ENCODE results near the gene C9orf152.
"Not testable (repeated sequence)": the region's sequence is repeated elsewhere in the genome, so short reads cannot be mapped to it uniquely, and the experiment has no call there.

C9orf152 gene

DNA sequence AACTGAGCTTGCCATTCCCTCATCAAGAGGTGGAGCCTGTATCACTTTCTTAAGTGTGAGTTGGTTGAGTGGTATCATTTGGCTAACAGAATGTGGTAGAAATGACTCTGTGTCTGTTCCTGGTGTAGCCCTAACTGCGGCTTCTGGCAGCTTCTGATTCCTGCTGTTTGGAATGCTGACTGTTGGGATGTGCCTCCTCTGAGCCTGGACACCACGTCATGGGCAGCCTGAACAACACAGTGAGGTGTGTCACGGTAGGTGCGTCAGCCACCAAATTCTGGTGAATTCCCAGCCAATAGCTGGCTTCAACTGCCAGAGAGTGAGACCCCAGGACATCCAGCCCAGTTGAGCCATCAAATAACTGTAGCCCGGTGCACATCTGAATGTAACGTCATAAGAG lies 6.1 kb upstream of the C9orf152 start:
- DNase-seq = no peak

DNA sequence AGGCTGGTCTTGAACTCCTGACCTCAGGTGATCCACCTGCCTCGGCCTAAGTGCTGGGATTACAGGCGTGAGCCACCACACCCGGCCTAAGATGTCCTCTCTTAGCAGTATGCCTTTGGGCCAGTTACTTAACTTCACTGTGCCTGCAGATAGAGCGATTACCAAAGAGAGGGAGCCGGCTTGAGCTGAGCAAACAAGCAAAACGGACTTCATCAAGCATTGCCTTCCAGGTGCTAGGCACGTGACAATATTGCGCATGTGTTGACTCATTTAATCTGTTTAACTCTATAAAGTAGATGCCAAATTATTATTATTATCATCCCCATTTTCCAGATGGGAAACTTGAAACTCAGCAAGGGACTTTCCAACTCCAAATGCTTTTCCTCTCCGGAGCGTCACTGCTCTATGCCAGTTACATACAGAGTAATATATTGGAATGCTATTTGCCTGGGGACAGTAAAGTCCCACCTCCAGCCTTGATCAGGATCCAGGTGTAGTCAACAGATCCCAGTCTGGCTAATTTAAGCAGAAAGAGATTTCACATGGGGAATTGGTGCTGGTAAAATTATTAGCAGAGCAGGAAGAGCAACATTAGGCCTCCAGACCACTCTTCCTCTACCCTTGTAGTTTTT lies 5.6 kb upstream of the C9orf152 start:
- no peak for DNase-seq

DNA sequence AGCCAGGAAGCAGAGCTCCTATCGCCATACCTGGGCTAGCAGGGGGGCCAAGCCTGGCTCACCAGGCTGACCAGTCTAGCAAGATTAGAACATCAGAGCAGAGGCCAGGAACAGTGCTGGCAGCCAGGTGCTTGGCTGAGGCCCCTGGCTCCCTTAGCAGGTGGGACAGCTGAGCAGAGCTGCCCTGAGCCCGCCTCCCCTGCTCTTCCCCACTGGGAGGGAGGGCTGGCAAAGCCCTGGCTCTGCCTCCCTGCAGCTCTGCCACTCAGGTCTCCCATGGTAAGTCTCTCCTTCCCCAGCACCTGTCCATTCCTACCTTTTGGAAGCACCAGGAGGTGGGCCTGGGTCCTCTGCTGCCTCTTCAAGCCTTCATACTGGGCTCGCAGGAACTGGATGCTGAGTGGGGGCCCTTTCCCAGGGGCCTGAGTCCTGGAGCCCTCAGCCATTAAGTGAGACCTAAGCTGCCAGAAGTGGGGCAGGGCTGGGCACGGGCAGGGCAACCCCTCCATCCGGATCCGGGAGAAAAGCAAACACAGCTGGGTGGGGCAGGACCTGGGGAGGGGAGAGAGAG lies 803 bp downstream of the C9orf152 start:
- no peak for DNase-seq

DNA sequence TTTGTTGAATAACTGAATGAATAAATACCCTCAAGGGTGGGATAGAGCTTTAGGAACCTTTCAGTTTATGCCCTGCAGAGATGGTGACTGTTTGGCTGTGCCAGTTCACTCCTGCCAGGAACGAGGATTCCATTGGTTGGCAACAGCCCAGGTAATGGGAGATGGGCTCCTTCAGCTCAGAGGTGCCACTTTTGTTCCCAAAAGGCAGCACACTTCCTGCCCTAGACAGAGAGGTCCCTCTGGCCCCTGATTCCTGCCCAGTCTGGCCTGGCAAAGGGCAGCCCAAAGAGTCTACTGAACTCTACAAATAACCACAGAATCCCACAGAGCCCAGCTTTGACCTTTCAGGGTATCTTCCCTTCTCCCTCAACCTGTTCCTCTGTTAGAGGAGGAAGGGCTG lies 1.6 kb downstream of the C9orf152 start:
- no peak for DNase-seq

DNA sequence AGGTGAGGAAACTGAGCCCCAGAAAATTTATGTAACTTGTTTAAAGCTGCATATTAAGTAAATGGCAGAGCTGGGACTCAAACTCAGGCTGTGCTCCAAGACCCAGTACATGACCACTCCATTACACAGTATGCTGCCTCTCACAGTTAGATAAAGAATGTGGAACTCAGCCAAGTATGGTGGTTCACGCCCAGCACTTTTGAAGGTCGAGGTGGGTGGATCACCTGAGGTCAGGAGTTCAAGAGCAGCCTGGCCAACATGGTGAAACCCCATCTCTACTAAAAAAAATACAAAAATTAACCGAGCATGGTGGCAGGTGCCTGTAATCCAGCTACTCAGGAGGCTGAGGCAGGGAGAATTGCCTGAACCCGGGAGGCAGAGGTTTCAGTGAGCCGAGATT lies 2.3 kb downstream of the C9orf152 start:
- DNase-seq = peak; percentile 73

- no peak for DNase-seq
Observed at GRCh38 chr9:110202232-110202631, 5.7 kb downstream of the C9orf152 start.

GRCh38 chr9:110199643-110200042 lies 8.3 kb downstream of the C9orf152 start:
- no peak for DNase-seq

DNA sequence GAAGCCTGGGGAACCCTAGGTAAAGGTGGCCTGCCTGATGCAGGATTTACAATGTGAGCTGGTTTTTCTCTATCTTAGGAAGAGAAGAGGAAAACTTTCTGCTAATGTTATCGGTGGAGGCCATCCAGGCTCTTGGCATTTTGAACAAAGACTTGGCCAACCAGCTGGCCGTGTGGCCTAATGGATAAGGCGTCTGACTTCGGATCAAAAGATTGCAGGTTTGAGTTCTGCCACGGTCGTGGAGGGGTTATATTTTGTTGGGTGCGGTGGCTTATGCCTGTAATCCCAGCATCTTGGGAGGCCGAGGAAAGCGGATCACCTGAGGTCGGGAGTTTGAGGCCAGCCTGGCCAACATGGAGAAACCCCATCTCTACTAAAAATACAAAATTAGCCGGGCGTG lies 9.6 kb downstream of the C9orf152 start:
- DNase-seq = no peak

GRCh38 chr9:110197330-110198187 lies 10.4 kb downstream of the C9orf152 start:
- DNase-seq = no peak

DNA sequence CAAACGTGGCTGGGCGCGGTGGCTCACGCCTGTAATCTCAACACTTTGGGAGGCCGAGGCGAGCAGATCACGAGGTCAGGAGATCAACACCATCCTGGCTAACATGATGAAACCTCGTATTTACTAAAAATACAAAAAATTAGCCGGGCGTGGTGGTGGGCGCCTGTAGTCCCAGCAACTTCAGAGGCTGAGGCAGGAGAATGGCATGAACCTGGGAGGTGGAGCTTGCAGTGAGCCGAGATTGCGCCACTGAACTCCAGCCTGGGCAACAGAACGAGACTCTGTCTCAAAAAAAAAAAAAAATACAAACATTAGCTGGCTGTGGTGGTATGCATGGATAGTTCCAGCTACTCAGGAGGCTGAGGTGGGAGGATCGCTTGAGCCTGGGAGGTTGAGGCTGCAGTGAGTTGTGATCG lies 11.9 kb downstream of the C9orf152 start:
- DNase-seq = not testable (repeated sequence)

DNA sequence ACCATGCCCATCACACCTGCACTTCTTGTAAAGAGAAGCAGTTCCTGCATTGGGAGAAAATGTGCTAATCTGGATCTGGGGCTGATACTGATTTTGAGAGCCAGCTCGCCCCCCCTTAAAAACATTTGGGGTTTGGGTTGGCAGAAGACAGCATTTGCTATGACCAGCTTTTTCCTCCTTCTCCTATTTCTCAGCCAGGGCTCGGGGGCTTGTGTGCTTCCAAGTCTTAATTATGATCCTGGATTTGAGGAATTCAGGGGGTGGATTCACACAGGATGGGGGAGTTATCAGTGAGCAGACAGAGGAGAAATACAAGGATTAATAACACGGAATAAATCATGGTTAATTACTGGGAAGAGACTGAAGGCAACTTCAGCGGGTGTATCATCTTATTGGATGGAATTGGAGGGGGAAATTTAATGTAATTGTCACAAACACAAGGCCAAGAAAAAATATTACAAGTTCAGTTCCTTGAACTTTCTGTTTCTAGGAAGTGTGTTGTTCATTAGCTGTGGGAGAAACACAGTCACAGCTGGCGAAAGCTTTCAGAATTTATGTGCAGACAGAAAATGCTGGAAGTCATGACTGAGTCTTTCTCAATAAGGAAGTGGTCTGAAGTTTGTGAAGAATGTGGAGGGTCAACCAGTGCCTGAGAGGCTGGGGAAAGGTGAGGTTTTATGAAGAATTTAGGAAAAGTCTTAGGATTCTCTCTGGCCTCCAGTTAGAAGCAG lies 15.3 kb downstream of the C9orf152 start:
- DNase-seq = no peak

DNA sequence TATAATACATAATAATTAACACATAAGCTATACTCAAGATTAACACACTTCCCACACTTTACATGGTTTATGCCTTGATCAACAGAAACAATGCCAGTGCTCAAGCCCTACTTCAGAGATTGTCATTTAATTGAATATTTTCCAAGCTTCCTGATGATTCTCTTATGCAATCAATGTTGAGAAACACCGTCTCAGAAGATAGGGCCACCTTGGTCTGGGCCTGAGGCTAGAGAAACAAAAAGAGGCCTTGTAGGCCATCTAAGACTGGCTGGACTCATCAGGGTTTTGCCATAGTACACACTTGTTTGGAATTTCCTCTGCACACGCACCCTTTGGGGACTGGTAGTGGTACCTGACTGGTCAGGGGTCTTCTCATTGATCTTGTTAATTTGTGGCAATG lies 16.3 kb downstream of the C9orf152 start:
- DNase-seq = no peak

- DNase-seq = no peak
Observed at GRCh38 chr9:110189559-110190320, 18.2 kb downstream of the C9orf152 start.

DNA sequence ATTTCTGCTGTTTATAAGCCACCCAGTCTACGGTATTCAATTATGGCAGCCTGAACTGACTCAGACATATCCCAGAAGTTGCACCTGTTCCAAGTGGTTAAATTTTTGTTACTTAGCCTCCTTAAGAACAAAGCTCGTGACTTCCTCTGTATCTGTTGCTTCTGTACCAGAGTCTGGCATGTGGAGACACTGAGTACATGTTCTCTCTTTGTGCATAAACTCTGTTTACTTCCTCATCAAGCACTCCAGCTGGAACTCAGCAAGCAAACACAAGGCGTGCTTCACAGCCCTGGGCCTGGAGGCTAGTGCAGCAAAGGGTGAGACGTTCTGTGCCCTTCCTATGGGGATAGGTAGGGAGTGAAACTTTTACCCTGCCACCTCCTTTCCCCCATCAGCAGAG lies 19.0 kb downstream of the C9orf152 start:
- DNase-seq = no peak

GRCh38 chr9:110188101-110188500 lies 19.9 kb downstream of the C9orf152 start:
- DNase-seq = no peak

DNA sequence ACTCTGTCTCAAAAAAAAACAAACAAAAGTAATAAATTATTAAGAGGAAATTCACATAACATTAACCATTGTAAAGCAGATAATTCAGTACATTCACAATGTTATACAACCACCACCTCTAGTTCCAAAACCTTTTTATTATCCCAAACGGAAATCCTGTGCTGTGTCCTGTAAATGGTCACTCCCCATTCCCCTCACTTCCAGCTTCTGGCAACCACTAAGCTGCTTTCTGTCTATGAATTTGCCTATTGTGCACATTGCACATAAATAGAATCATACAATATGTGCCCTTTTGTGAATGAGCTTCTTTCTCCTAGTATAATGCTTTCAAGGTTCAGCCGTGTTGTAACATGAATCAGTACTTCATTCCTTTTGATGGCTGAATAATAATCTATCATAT lies 20.8 kb downstream of the C9orf152 start:
- no peak for DNase-seq

DNA sequence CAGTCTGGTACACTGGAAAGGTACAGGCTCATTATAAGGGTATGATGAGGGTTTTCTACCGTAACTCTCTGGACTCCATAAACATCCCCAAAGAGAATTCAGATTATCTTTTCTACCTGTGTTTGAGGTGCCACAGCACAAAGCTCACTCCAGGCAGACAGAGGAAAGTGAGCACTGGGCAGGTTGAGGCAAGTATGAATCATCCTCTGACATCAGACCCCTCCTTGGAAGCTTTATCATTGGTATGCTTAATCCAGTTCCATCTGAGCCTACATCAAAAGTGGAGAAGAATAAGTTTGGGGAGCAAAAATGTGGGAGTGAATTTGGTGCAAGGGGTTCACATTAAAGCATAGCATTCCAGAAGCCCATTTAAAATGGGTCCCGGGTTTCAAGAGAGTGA lies 21.7 kb downstream of the C9orf152 start:
- DNase-seq = no peak

- DNase-seq = no peak
Observed at GRCh38 chr9:110185806-110186205, 22.2 kb downstream of the C9orf152 start.

DNA sequence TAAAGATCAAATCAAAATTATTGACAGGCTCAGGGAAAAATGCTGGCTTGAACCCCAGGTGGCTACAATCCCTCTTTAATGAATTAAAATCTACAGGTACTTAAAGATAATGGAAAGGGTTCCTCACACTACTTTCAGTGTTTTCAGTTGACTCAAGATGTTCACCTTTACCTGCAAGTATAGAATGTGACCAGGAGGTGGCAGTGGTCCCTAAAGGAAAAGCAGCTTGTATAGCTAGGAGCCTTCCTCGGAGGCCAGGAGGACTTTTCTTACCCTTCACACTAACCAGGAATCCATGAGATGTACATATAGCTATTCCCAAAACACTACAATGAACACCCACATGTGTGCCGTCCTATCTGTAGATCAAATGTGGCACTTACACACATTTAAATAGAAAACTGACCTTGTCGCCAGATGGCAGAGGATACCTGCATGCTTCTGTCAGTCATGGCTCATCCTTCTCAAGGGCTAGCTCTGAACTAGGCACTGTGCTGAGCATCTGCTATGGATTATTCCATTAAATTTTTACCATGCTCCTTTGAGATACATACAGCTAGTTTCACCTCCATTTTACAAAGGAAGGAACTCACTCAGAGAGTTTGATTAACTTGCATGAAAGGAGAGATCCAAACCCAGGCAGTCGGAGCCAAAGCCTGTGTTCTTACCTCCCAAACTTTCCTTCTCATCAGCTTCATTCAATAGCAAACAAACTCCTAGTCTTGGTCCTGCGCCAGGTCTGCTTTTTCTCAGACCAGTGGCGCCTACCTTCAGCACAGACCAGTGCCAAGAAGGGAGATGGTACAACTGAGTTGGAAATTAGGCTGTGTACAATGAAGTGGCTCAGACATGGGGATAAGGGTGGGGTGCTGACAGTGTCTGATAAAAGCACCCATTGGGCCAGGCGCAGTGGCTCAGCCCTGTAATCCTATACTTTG lies 24.5 kb downstream of the C9orf152 start:
- peak; percentile 85 for DNase-seq

- DNase-seq = no peak
Observed at GRCh38 chr9:110180511-110181434, 27.2 kb downstream of the C9orf152 start.

Measured in hematopoietic multipotent progenitor cell treated with erythropoietin and hydrocortisone succinate and interleukin-3 and kit ligand, for 8 days (in vitro differentiated cells).